HCT116 (cell line): ENCODE data around the gene TCF7L2.

ENCODE experiments used
- EZH2 ChIP-seq: fragments of 200-600 bp; sonication (generic); IDR thresholded peaks from 2 replicates; pipeline ENCODE4 v1.6.1; 2017; ENCODE audit warnings: antibody characterized with exemption, mixed run types
- JUND ChIP-seq: IDR thresholded peaks from 2 replicates; pipeline ENCODE4 v1.6.1; 2012
- POLR2A ChIP-seq: IDR thresholded peaks from 2 replicates; pipeline ENCODE4 v1.7.0; 2011; ENCODE audit warnings: borderline replicate concordance; ENCODE audit not compliant: insufficient read depth, insufficient read length; ENCODE audit errors: extremely low read depth
- POLR2AphosphoS5 ChIP-seq: IDR thresholded peaks from 2 replicates; pipeline ENCODE4 v1.6.1; 2011; ENCODE audit warnings: mild to moderate bottlenecking, low read depth, low read length, moderate library complexity
- YY1 ChIP-seq: IDR thresholded peaks from 2 replicates; pipeline ENCODE4 v1.6.1; 2011; ENCODE audit warnings: low read length, low read depth, moderate library complexity, mild to moderate bottlenecking; ENCODE audit not compliant: insufficient replicate concordance; ENCODE audit errors: extremely low read depth
- TF ChIP-seq, protein P1 (sequence below), 3 experiments: fragments of 200-600 bp in 1 of 3; sonication (generic) in 1 of 3; IDR thresholded peaks in 2 of 3; conservative IDR thresholded peaks in 1 of 3; 2 replicates each; pipeline ENCODE4 v1.5.1; 2012 to 2017; ENCODE audit warnings: low read depth in 2 of 3, low read length in 2 of 3, antibody characterized with exemption in 1 of 3, borderline replicate concordance in 1 of 3, control low read depth in 1 of 3, mild to moderate bottlenecking in 1 of 3, mixed read lengths in 1 of 3, mixed run types in 1 of 3, moderate library complexity in 1 of 3; ENCODE audit not compliant: insufficient read depth in 1 of 3

DNA sequence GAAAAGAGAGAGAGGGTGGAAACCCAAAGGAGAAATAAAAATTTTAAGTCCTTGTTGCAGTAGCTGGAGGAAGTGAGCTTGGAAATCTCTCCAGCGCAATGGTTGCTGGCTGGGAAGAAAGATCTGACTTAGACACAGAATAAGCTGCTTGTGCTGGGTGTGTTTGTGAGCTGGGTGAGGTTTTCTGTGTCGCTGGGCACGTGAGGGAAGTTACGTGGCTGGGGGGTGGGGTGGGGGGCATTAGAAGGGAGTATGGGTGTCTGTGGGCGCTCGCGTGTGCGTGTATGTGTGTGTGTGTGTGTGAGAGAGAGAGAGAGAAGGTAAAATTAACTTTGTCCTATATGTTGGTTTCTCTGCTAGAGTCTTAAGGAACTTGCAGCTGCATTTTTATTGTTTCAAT is 11.6 kb downstream of the TCF7L2 start:
- TF ChIP-seq POLR2A, result no peak
- TF ChIP-seq, protein P1, sequence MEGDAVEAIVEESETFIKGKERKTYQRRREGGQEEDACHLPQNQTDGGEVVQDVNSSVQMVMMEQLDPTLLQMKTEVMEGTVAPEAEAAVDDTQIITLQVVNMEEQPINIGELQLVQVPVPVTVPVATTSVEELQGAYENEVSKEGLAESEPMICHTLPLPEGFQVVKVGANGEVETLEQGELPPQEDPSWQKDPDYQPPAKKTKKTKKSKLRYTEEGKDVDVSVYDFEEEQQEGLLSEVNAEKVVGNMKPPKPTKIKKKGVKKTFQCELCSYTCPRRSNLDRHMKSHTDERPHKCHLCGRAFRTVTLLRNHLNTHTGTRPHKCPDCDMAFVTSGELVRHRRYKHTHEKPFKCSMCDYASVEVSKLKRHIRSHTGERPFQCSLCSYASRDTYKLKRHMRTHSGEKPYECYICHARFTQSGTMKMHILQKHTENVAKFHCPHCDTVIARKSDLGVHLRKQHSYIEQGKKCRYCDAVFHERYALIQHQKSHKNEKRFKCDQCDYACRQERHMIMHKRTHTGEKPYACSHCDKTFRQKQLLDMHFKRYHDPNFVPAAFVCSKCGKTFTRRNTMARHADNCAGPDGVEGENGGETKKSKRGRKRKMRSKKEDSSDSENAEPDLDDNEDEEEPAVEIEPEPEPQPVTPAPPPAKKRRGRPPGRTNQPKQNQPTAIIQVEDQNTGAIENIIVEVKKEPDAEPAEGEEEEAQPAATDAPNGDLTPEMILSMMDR (IDR thresholded peaks at IDR 0.05 in 2 of 3, conservative IDR thresholded peaks at IDR 0.05 in 1 of 3; ENCODE audit: borderline replicate concordance in 1 of 3, insufficient read depth in 1 of 3, low read depth in 2 of 3, low read length in 2 of 3), result no peak
- no peak for TF ChIP-seq POLR2AphosphoS5
- no peak for TF ChIP-seq JUND
- no peak for TF ChIP-seq EZH2
- no peak for TF ChIP-seq YY1
